ENCODE data around the gene MED28.

DNA sequence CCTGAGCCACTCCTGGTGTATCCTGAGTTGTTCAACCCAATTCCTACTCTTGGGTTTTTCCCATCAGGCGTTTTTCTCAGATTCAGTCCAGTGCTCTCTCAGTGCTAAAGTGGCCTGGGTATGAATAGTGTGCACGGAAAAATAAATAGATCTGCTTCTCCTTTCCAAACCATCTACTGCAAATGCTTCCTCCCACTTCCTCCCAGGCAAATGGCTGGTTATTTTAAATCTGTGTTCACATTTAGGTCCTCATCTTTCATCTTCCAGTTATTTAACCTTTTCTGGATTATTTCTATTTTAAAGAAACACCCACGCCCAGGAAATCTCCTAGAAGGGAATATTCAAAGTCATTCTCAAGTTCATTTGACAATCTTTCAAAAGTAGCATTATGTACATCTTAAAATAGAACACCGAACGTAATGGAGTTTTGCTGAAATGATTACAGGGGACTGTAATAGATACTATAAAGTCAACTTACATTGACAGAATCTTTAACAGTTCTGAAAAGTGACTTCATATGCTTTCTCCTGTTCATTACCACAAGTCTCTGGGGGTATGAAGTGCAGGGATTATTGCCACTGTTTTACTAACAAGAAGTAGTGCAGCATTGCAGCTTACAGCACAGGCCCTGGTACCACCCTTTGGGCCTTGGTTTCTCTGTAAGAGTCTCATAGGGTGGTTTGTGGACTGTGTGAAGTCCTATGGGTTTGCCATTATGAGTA, 66.3 kb downstream of the MED28 start:
- TF ChIP-seq, protein P1, sequence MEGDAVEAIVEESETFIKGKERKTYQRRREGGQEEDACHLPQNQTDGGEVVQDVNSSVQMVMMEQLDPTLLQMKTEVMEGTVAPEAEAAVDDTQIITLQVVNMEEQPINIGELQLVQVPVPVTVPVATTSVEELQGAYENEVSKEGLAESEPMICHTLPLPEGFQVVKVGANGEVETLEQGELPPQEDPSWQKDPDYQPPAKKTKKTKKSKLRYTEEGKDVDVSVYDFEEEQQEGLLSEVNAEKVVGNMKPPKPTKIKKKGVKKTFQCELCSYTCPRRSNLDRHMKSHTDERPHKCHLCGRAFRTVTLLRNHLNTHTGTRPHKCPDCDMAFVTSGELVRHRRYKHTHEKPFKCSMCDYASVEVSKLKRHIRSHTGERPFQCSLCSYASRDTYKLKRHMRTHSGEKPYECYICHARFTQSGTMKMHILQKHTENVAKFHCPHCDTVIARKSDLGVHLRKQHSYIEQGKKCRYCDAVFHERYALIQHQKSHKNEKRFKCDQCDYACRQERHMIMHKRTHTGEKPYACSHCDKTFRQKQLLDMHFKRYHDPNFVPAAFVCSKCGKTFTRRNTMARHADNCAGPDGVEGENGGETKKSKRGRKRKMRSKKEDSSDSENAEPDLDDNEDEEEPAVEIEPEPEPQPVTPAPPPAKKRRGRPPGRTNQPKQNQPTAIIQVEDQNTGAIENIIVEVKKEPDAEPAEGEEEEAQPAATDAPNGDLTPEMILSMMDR (IDR thresholded peaks at IDR 0.05), result no peak
- TF ChIP-seq POLR2A (IDR thresholded peaks at IDR 0.05), result no peak
